ENCODE data around the gene CACNA2D4. TPM values are rescaled to one million over a fixed set of nuclear protein-coding genes. Genes with fewer than 3 reads are reported as not detected.

The CACNA2D4 gene
- total RNA-seq, 1 donor from 2014 or later, result not detected

DNA sequence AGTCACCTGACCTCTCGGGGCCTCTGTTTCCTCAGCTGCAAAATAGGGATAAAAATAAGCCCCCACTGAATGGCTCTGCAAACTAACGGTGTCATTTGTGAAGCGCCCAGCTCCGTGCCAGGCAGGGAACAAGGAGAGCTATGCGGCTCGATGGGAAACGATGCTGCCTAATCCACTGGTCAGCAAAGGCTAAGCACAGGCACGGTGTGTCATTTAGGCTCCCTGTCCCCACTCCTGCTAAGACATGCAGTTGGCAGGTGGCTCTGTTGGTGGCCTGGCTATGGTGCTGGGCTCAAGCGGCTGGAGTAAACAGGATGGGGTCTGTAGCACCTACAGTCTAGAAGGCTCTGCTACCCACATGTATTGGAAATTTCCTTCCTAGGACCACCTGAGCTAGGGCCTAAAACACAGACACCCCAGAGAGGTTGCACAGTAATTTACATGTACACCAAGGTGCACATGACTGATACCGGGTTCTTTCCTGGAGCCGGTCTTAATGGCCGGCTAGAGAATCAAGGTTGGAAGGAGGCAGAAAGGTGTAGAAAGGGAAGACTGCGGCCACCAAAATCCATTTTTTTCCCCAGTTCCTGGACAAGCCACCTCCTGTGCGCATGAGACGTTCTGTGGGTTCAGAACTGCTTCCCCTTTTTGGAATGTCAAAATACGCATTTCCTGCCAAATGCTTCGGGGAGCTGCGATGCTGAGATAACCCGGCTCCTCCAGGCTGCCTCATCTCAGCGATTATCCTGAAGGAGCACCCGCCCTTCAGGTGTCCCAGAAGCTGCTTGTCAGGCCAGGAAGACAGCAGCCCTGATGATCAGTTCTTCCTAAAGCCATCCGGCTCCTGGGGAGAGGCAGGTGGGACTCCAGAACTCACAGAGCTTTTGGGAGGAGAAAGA lies 1.0 kb downstream of the CACNA2D4 start:
- Mint-ChIP-seq H3K36me3 (ENCODE audit: unreplicated experiment) (no peaks in the 10 kb centered on the region), H3K27me3 (ENCODE audit: unreplicated experiment) (peaks cover 22% of the 10 kb centered on the region), H3K27ac (ENCODE audit: unreplicated experiment) (no peak overlapping the region), H3K4me3 (ENCODE audit: unreplicated experiment) (no peak overlapping the region), H3K9me3 (ENCODE audit: unreplicated experiment) (no peaks in the 10 kb centered on the region), H3K4me1 (ENCODE audit: unreplicated experiment) (peaks cover 3% of the 10 kb centered on the region)
- TF ChIP-seq, protein P1, sequence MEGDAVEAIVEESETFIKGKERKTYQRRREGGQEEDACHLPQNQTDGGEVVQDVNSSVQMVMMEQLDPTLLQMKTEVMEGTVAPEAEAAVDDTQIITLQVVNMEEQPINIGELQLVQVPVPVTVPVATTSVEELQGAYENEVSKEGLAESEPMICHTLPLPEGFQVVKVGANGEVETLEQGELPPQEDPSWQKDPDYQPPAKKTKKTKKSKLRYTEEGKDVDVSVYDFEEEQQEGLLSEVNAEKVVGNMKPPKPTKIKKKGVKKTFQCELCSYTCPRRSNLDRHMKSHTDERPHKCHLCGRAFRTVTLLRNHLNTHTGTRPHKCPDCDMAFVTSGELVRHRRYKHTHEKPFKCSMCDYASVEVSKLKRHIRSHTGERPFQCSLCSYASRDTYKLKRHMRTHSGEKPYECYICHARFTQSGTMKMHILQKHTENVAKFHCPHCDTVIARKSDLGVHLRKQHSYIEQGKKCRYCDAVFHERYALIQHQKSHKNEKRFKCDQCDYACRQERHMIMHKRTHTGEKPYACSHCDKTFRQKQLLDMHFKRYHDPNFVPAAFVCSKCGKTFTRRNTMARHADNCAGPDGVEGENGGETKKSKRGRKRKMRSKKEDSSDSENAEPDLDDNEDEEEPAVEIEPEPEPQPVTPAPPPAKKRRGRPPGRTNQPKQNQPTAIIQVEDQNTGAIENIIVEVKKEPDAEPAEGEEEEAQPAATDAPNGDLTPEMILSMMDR (IDR thresholded peaks at IDR 0.05), result no peak
- DNase-seq (ENCODE audit: extremely low spot score, unreplicated experiment), result no peak

DNA sequence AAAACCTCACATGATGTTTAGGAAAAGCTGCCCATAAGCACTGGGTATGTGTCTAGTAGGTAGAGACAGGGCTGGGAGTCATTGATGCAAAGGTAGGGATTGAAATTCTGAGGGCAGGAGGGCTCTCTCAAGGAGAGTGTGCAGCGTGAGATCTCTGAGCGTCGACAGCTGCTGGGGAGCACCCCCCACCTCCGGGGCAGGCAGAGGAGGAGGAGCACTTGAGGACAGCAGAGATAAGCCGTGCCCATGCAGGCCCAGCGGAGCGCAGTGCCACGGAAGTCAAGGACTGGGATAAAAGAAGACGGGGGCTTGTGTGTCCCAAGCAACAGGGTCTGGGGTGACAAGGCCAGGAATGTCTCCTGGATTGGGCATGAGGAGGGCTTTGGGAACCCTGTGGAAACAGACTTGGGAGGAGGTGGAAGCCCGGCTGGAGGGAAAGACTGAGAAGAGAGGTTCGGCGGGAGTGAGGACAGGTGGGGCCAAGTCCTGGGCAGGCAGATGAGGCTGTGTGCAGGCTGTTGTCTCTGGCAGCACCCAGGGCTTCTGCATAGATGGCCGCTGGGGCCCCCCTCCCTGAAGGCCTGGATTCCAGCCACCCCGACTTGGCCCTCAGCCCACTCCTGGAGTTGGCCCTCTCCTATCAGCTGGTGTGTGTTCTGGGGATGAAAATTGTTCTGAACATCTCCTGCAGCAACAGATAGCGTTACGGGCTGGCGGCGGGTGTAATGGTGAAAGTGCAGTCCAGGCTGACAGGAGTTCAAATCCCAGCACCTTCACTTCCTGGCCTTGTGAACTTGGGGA lies 1.9 kb downstream of the CACNA2D4 start:
- H3K4me1 Mint-ChIP-seq (ENCODE audit: unreplicated experiment), result peaks cover 3% of the 10 kb centered on the region
- DNase-seq (ENCODE audit: extremely low spot score, unreplicated experiment), result peak; percentile 77
- TF ChIP-seq, protein P1 (IDR thresholded peaks at IDR 0.05), result no peak
- H3K27ac Mint-ChIP-seq (ENCODE audit: unreplicated experiment), result no peak overlapping the region
- H3K9me3 Mint-ChIP-seq (ENCODE audit: unreplicated experiment), result no peaks in the 10 kb centered on the region
- no peak overlapping the region for H3K4me3 Mint-ChIP-seq (ENCODE audit: unreplicated experiment)
- no peaks in the 10 kb centered on the region for H3K36me3 Mint-ChIP-seq (ENCODE audit: unreplicated experiment)
- H3K27me3 Mint-ChIP-seq (ENCODE audit: unreplicated experiment), result peaks cover 22% of the 10 kb centered on the region

DNA sequence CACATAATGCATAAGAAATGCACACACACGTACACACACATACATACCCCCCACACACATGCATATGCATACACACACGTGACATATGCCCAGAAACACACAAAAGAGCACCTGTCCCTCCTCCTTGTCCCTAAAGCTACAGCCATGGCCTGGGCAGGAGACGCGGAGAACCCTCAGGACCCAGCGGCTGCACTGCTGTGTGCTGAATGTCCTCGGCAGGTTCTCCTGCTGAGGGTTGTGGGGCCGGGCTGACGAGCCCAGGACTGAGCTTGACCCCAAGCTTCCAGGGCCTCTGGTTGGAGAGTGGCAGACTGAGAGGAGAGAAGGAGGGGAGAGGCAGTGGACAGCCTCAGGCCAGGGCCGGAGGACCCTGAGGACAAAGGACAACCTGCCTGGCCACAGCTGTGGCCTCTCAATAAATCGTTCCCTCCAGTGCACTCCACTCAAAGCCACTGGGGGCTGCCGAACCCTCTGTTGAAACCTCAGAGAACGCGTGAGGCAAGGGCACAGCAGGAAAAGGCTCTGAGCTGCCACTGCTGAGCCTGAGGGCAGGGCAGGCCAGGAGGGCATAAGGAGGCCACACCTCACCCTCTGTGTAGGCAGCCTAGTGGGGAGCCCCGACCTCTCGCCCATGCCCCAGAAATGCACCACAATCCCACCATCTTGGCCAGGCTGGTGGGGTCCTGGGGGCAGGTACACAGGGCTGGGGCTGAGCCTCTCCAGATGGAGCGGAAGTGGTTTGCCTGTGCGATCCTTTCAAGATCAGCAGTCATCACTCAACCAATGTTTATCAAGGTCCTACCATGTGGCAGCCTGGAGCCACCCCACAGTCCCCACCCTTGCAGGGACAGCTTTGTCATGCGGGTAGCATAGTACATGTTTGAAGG lies 3.1 kb downstream of the CACNA2D4 start:
- H3K27ac Mint-ChIP-seq (ENCODE audit: unreplicated experiment), result no peak overlapping the region
- H3K27me3 Mint-ChIP-seq (ENCODE audit: unreplicated experiment), result peaks cover 16% of the 10 kb centered on the region
- TF ChIP-seq, protein P1 (IDR thresholded peaks at IDR 0.05), result no peak
- peak; percentile 77 for DNase-seq (ENCODE audit: extremely low spot score, unreplicated experiment)
- H3K9me3 Mint-ChIP-seq (ENCODE audit: unreplicated experiment), result no peaks in the 10 kb centered on the region
- peaks cover 3% of the 10 kb centered on the region for H3K4me1 Mint-ChIP-seq (ENCODE audit: unreplicated experiment)
- no peak overlapping the region for H3K4me3 Mint-ChIP-seq (ENCODE audit: unreplicated experiment)
- H3K36me3 Mint-ChIP-seq (ENCODE audit: unreplicated experiment), result no peaks in the 10 kb centered on the region

DNA sequence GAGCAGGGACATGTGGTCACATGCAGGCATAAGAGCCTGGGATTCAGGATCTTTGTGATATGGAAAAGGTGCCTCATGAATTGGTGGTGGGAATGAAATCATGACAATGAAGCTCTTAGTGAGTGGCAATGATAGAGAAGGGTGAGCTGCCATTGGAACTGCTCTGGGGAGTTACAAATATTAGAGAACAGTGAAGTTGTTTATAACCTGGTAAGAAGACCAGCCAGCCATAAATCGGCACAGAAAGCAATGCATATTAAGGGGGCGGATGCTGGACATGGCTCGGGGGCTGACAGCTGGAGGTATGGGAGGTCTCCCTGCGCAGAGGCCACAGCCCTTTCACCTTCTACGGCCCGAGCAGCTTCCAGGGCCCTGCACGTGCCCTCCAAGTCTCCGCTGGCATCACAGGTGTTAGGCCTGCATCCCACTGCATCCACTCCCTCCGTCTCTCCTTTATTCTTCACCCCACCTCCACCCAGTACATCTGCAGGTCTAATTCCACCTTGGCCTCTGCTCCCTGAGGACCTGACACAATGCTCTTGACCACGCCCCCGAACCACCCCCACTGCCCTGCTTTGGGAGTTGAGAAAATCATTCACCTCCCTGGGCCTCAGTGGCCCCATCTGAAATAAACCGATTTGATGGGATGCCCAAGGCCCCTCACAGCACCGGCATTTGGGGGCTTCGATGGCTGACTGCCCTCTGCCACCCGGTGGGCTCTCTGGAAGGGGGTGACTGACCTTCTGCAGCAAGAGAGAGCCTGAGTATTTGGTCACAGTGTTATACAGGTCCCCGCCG lies 4.1 kb downstream of the CACNA2D4 start:
- no peaks in the 10 kb centered on the region for H3K9me3 Mint-ChIP-seq (ENCODE audit: unreplicated experiment)
- peak; percentile 74 for DNase-seq (ENCODE audit: extremely low spot score, unreplicated experiment)
- H3K4me3 Mint-ChIP-seq (ENCODE audit: unreplicated experiment), result no peak overlapping the region
- no peaks in the 10 kb centered on the region for H3K36me3 Mint-ChIP-seq (ENCODE audit: unreplicated experiment)
- H3K4me1 Mint-ChIP-seq (ENCODE audit: unreplicated experiment), result peaks cover 3% of the 10 kb centered on the region
- H3K27ac Mint-ChIP-seq (ENCODE audit: unreplicated experiment), result no peak overlapping the region
- peaks cover 13% of the 10 kb centered on the region for H3K27me3 Mint-ChIP-seq (ENCODE audit: unreplicated experiment)
- TF ChIP-seq, protein P1 (IDR thresholded peaks at IDR 0.05), result no peak

All from osteocyte (in vitro differentiated cells).